ENCODE results near the gene DXO.
"Not testable (repeated sequence)": the region's sequence is repeated elsewhere in the genome, so short reads cannot be mapped to it uniquely, and the experiment has no call there.

Gene DXO

DNA sequence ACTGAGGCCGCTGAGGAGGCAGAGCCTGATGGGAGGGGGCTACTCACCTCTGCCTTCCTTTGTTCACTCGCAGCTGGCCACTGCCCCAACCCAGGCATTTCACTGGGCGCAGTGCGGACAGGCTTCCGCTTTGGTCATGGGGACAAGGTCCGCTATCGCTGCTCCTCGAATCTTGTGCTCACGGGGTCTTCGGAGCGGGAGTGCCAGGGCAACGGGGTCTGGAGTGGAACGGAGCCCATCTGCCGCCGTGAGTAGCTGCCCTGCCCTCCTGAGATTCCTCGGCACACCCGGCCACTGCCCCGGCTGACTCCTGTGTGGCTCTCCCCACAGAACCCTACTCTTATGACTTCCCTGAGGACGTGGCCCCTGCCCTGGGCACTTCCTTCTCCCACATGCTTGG lies 38.4 kb downstream of the DXO start:
- DNase-seq (ENCODE audit: insufficient read length, low spot score) (no peak), FAIRE-seq (no peak)

DNA sequence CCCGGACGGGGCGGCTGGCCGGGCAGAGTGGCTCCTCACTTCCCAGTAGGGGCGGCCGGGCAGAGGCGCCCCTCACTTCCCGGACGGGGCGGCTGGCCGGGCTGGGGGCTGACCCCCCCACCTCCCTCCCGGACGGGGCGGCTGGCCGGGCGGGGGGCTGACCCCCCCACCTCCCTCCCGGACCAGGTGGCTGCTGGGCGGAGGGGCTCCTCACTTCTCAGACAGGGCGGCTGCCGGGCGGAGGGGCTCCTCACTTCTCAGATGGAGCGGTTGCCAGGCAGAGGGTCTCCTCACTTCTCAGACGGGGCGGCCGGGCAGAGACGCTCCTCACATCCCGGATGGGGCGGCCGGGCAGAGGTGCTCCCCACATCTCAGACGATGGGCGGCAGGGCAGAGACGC lies 39.8 kb downstream of the DXO start:
- not testable (repeated sequence) for DNase-seq (ENCODE audit: insufficient read length, low spot score); FAIRE-seq

DNA sequence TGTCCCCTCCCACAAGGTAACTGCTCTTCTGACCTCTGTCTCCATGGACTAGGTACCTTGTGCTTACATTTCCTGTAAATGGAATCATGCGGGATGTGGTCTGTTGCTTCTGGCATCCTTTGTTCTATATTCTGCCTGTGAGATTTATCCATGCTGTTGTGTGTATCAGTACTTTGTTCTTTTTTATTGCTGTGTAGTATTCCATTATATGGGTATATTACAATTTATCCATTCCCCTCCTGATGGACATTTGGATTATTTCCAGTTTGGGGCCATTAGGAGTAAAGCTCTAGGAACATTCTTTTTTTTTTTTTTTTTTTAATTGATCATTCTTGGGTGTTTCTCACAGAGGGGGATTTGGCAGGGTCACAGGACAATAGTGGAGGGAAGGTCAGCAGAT lies 41.0 kb downstream of the DXO start:
- DNase-seq (ENCODE audit: insufficient read length, low spot score) (no peak), FAIRE-seq (no peak)

DNA sequence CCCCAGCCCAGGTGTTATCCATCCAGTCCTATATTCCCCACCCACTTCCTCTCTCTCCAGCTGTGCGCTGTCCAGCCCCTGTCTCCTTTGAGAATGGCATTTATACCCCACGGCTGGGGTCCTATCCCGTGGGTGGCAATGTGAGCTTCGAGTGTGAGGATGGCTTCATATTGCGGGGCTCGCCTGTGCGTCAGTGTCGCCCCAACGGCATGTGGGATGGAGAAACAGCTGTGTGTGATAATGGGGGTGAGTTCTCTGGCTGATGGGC lies 43.3 kb downstream of the DXO start:
- no peak for FAIRE-seq
- DNase-seq (ENCODE audit: insufficient read length, low spot score), result no peak

DNA sequence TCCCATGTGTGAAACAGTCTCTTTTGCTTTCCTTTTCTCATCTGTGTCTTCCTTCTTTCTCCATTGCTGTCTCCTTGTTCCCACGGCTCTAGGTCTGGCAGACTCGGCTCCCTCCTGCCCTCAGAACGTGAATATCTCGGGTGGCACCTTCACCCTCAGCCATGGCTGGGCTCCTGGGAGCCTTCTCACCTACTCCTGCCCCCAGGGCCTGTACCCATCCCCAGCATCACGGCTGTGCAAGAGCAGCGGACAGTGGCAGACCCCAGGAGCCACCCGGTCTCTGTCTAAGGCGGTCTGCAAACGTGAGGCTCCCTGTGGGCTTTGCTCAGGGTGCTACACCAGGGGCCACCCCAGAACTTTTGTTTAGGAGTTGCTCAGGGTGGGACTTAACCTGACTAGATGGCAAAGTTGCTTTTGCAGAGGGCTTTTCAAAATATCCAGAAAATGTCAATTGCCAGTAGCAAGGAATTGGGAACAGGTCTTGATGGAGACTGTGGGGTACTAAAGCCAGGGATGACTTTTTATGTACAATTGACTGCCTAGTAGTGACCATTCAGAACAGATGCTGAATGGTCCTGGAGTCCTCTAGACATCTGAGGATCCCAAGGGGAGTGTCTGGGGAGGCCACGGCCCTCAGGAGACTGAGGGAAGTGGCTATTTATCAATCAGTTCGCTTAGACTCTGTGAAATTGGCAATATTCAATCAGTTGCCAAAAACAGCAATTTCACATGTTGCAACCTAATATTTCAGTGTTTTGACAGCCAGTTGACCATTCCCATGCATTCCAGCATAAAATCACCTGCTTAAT lies 43.9 kb downstream of the DXO start:
- DNase-seq (ENCODE audit: insufficient read length, low spot score) (no peak), FAIRE-seq (no peak)

DNA sequence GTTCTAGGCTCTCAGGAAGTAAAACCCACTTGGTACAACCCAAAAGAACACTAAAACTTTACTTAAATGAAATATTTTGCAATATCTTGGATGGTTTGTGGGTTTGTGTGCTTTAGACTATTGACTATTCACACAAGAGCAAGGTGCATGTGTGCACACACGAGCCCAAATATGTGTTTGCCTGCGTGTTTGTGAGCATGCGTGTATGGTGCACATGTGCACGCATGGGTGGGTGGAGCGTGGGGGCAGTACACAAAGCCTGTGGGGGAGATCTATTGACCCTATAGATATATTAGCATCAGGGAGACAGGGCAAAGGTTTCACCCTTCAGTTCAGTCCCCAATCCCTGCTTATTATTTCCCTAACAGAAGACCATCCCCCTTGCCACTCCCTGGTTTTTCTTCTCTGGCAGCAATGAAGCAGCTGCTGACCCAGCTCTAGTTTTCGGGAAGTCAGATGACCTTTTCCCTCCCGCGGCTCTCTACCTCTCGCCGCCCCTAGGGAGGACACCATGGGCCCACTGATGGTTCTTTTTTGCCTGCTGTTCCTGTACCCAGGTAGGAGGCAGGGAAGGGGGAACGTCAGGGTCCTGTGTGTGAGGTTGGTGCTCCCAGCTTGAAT lies 44.6 kb downstream of the DXO start, which contains the start of gene C2:
TSS of gene C2 (plus strand) at position 476 of the 621 bp plus-strand sequence. CDS start at position 512, 36 bp downstream.
- no peak for FAIRE-seq
- DNase-seq (ENCODE audit: insufficient read length, low spot score), result no peak

DNA sequence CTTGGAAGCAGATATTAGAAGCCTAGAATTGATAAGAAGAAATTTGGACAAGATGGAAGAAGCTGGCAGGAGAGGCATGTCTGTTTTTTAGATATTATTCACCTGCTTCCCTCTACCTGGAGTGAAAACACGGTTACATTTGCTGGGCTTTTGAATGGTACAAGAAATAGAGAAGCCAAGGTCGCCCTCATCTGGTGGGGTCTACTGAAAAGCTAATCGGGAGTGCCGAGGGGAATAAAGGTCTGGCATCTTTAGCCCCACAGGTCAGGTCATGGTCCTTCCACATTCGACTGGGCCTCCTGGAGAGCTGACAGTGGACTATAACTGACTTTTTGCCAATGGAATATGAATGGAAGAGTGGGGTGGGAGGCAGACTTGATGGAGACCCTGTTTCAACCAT lies 49.0 kb downstream of the DXO start:
- no peak for DNase-seq (ENCODE audit: insufficient read length, low spot score)
- FAIRE-seq, result no peak

DNA sequence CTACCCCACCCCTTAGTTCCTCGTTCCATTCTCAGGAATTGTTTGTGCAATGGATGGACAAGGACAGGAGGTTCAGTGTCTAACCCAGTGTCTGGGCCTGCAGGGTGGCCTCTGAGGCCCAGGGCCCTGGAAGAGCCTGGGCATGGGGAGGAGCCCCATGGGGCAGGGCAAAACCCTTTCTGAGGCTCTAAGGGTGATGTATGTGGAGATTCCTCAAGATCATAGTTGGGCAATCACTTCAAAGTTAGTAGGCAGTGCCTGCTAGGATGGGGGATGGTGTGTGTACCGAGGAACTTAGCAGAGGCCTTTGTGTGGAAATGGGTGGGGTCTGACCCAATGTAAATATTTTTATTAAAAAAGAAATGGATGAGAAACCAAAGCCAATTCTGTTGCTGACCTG lies 51.1 kb downstream of the DXO start:
- DNase-seq (ENCODE audit: insufficient read length, low spot score) (no peak), FAIRE-seq (no peak)

Measured in HTR-8/SVneo (cell line).